ENCODE results near the gene WDFY4.

WDFY4 gene

DNA sequence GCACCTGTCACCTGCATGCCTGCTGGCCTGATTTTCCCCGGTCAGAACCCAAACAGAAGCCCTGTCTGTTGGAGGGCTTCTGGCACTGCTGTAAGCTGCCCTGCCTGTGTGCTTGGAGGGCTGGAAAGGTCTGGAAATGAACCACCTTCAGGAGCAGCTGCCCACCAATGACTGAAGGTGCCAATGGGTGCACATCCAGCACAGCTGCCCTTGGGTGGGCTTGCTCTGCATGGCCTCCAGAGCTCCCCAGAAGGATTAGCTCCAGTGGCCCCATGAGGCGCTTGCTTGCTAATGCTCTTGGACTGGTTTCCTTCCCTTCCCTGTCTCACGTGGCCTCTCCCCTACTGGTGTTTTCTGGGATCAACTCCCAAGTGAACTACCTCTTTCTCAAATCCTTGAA, 43.2 kb downstream of the WDFY4 start:
- TF ChIP-seq, protein P1, sequence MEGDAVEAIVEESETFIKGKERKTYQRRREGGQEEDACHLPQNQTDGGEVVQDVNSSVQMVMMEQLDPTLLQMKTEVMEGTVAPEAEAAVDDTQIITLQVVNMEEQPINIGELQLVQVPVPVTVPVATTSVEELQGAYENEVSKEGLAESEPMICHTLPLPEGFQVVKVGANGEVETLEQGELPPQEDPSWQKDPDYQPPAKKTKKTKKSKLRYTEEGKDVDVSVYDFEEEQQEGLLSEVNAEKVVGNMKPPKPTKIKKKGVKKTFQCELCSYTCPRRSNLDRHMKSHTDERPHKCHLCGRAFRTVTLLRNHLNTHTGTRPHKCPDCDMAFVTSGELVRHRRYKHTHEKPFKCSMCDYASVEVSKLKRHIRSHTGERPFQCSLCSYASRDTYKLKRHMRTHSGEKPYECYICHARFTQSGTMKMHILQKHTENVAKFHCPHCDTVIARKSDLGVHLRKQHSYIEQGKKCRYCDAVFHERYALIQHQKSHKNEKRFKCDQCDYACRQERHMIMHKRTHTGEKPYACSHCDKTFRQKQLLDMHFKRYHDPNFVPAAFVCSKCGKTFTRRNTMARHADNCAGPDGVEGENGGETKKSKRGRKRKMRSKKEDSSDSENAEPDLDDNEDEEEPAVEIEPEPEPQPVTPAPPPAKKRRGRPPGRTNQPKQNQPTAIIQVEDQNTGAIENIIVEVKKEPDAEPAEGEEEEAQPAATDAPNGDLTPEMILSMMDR (IDR thresholded peaks at IDR 0.05), result no peak

DNA sequence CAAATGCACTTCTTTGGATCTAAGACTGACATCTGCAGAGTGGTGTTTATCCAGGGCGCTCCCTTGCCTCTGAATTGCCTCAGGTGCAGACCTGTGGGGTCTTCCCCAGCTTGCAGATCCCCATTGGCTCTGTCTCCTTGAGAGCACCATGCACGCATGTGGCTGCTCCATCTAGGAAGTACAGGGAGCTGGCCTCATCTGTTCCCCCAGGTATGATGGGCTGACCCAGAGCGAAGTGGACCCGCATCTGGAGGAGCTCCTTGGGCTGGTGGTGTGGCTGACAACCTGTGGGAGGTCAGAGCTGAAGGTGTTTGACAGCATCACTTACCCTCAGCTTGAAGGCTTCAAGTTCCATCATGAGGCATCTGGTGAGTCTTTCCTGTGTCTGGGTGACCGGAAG, 44.5 kb downstream of the WDFY4 start:
- TF ChIP-seq, protein P1 (IDR thresholded peaks at IDR 0.05), result no peak

DNA sequence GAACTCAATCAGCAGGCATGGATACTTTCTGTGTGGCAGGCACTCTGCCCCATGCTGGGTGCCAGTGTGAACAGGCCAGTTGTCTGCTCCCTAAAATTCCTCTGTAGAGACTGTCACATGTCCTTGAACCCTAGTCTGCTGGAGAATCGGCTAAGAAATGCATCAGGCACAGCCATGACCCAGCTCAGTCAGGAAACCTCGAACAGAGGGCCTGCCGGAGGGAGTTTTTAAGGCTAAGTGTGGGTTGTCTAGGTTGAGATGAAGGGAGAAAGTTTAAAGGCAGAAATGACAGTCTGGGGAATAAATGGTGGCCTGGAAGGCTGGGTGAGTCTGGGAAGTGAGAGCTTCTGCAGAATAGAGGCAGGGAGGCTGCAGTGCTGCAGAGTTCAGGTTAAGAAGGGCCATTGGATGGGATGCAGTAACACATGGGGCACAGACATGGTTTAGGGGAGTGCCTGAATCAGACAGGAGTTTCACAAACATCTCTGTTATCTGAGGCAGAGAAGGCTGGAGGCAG, 45.3 kb downstream of the WDFY4 start:
- TF ChIP-seq, protein P1 (IDR thresholded peaks at IDR 0.05), result no peak

DNA sequence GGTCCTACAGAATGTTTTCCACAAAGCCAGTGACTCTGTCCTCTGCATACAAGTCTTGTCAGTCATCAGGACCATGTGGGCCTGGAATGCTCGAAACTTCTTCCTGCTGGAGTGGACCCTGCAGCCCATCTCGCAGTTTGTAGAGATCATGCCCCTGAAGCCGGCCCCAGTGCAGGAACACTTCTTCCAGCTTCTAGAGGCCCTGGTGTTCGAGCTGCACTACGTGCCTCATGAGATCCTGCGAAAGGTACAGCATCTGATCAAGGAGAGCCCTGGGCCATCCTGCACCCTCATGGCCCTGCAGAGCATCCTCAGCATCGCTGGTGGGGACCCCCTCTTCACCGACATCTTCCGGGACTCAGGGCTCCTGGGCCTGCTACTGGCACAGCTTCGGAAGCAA, 46.5 kb downstream of the WDFY4 start:
- TF ChIP-seq, protein P1 (IDR thresholded peaks at IDR 0.05), result no peak

DNA sequence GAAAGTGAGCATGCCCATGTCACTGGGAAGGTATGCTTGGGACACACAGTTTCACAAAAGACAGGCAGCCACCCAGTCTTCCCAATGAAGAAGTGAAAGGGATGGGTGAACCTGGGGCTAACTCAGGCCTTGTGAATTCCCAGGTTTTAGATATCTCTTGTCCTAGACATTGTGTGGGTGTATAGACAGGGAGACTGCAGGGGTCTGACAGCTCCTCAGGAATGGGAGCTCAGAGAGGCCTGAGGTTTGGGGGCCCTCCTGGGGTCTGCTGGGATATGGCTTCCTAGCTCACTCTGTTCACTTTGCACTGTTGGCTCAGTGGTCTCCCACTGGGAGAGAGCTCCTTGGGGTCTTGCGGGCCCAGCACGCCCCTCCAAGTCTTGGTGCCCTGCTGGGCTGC, 47.0 kb downstream of the WDFY4 start:
- TF ChIP-seq, protein P1 (IDR thresholded peaks at IDR 0.05), result no peak

DNA sequence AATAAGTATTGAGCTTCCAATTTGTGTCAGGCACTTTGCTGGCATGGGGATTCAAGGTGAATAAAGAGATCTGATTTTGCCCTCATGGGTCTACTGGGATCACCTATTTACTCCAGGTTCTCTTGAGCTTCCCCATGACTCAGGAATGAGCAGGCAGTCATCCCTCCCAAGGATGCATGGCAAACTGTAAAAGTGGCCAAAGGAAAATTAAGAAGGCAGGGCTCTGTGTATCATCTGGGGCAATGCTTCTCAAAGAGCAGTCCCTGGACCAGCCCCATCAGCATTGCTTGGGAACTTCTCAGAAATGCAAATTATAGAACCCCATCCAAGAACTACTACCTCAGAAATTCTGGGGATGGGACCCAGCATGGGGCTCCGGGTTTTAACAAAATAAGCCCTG, 48.7 kb downstream of the WDFY4 start:
- TF ChIP-seq, protein P1 (IDR thresholded peaks at IDR 0.05), result no peak

DNA sequence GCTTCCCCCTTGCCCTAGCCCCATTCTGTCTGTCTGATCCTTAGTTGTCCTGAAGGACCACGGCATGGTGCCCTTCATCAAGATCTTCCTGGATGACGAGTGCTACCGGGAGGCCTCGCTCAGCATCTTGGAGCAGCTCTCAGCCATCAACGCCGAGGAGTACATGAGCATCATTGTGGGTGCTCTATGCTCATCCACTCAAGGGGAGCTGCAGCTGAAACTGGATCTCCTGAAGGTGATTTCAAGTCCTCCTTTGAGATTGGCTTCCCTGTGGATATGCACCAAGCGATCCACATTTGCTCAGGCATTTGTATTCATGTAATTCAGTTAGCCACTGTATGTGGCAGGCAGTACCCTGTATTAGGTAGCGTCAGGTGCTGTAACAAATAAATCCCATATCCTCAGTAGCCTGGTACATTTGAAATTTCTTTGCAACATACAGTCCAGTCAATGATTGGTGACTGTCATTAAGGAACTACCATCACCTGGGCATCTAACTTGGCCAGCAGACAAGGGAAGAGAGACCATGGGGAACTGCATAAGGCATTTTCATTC, 51.2 kb downstream of the WDFY4 start:
- TF ChIP-seq, protein P1 (IDR thresholded peaks at IDR 0.05), result no peak

DNA sequence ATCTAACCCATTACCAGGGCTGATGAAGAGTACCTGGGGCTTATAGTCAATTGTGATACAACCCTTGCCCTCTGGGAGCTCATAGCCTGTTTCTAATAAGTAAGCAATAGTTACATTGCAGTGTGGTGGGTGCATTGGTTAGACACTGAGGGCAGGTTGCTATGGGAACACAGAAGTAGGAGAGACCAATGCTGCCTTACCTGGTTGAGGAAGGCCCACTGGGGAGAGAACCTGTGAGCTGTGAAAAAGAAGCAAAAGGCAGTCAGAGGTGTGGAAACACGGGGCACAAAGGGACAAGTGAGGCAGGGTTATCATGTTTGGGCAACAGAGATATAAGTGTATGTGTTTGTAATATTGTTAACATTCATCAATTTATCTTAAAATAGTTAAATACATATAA, 51.9 kb downstream of the WDFY4 start:
- TF ChIP-seq, protein P1 (IDR thresholded peaks at IDR 0.05), result no peak

Data from LNCAP (cell line).